Skeletal muscle cell (primary cell): ENCODE data around the gene ZNF669.
A peak's percentile ranks its signal among the peaks of the same experiment; 100 is the strongest.
"Not testable (repeated sequence)": the region's sequence is repeated elsewhere in the genome, so short reads cannot be mapped to it uniquely, and the experiment has no call there.

Source experiments
- DNase-seq: peaks from one replicate; pipeline ENCODE4 v3.0.0-alpha.2; 2010; ENCODE audit warnings: low read depth
- H3K4me3 ChIP-seq: 2 replicates; pipeline ENCODE4 v1.5.1; 2011; ENCODE audit warnings: low read depth, mild to moderate bottlenecking, control low read depth, low read length, moderate library complexity

Gene ZNF669

GRCh38 chr1:247103859-247104591, at the start of gene ZNF669:
TSS of gene ZNF669 (minus strand) at chr1:247104356. CDS start at chr1:247104199, 157 bp downstream.
- peak; percentile 85 for DNase-seq
- H3K4me3 ChIP-seq, result peak within 1 kb of the TSS; percentile 97

GRCh38 chr1:247147781-247148180, 43.6 kb upstream of the ZNF669 start:
- H3K4me3 ChIP-seq, result no peak overlapping the region
- DNase-seq, result no peak

GRCh38 chr1:247147120-247147519, 43.0 kb upstream of the ZNF669 start:
- not testable (repeated sequence) for DNase-seq, H3K4me3 ChIP-seq

GRCh38 chr1:247146671-247147070, 42.5 kb upstream of the ZNF669 start:
- no peak overlapping the region for H3K4me3 ChIP-seq
- no peak for DNase-seq

DNA sequence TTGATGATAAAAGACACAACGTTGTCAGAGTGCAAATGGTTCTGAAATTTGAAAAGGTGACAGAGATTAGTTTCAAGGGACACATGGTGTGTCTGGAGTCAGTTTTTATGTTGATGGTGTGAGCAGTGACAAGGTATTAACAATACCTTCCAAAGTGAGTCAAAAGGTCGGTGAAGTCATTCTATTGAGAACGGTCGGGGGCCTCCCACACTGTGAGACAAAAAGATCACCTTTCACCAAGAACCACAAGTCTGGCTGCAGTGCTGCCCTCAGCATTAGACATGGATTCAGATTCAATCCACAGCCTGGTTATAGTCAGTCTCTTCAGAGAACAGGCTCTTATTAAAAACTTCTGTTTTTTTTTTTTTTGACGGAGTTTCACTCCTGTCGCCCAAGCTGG, 41.1 kb upstream of the ZNF669 start:
- no peak for DNase-seq
- H3K4me3 ChIP-seq, result no peak overlapping the region

DNA sequence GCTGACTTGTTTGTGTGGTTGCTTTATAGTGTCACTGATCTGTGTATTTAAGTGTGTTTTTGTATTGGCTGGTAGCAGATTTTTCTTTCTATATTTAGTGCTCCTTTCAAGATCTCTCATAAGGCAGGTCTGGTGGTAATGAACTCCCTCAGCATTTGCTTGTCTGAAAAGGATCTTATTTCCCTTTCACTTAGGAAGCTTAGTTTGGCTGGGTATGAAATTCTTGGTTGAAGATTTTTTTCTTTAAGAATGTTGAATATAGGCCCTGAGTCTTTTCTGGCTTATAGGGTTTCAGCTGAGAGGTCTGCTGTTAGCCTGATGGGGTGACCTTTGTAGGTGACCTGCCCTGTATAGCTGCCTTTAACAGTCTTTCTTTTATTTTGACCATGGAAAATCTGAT, 35.4 kb upstream of the ZNF669 start:
- DNase-seq, H3K4me3 ChIP-seq: not testable (repeated sequence)

GRCh38 chr1:247131236-247131635, 27.1 kb upstream of the ZNF669 start:
- no peak for DNase-seq
- no peak overlapping the region for H3K4me3 ChIP-seq

DNA sequence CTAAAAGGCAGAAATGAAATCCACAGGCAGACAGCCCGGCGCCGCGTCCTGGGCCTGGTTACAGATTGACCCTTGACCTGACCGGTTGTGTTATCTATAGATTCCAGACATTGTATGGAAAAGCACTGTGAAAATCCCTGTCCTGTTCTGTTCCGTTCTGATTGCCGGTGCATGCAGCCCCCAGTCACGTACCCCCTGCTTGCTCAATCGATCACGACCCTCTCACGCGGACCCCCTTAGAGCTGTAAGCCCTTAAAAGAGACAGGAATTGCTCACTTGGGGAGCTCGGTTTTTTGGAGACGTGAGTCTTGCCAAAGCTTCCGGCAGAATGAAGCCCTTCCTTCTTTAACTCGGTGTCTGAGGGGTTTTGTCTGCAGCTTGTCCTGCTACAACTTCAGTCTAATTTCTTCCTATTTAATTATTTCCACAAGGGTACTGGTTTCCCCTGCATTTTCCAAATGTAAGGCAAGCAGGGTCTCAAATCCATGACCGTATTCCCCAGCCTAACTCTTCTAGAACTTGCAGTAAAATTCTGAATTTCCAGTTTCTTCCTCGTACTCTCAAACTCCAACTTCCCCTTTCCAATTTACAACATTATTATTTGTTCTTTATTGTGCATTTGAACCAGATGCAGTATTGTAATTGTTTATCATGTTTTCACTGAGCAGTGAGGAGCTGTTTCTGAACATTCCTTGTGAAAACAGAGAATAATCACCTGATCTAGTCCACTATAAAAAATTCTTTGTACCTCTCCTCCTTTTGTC, 23.5 kb upstream of the ZNF669 start:
- not testable (repeated sequence) for DNase-seq
- peak overlapping the region; percentile 25 for H3K4me3 ChIP-seq

GRCh38 chr1:247126601-247127000, 22.4 kb upstream of the ZNF669 start:
- DNase-seq, H3K4me3 ChIP-seq: not testable (repeated sequence)

DNA sequence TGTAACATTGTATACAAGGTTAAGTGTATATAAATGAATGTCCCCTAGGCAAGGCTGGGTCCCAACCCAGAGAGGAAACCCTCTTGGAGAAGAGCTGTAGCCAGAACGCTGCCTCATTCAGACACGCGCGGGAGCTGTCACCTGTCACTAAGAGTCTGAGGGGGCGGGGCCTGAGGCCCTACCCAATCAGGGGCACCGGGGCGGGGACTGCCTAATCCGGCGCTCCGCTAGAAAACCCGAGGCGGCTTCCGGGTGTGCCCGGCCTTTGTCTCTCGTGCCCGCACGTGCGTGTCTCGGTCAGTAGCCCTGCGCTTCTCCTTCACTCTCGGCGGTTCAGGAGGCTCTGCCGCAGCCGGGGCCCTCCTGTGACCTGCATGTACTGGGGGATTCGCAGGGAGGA, 22.0 kb upstream of the ZNF669 start:
- DNase-seq, result not testable (repeated sequence)

DNA sequence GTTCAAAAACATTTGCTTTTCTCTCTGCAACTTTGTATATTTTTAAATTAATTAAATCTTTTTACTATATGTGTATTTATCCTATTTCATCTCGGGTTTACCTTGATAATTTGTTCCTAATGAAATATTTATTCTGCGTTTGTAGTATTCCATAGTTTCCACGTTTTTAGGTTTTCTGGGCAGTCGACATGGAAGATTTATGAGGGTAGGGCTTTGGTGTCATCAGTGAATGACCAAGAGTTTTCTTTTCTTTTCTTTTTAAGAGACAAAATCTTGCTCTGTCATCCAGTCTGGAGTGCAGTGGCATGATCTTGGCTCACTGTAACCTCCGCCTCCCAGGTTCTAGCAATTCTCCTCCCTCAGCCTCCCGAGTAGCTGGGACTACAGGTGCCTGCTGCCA, 17.2 kb upstream of the ZNF669 start:
- DNase-seq, result no peak
- no peak overlapping the region for H3K4me3 ChIP-seq

More for the DNA sequence above, 22.0 kb upstream of the ZNF669 start:
- H3K4me3 ChIP-seq, result not testable (repeated sequence)

GRCh38 chr1:247120408-247120668, 16.2 kb upstream of the ZNF669 start:
- DNase-seq, H3K4me3 ChIP-seq: not testable (repeated sequence)

DNA sequence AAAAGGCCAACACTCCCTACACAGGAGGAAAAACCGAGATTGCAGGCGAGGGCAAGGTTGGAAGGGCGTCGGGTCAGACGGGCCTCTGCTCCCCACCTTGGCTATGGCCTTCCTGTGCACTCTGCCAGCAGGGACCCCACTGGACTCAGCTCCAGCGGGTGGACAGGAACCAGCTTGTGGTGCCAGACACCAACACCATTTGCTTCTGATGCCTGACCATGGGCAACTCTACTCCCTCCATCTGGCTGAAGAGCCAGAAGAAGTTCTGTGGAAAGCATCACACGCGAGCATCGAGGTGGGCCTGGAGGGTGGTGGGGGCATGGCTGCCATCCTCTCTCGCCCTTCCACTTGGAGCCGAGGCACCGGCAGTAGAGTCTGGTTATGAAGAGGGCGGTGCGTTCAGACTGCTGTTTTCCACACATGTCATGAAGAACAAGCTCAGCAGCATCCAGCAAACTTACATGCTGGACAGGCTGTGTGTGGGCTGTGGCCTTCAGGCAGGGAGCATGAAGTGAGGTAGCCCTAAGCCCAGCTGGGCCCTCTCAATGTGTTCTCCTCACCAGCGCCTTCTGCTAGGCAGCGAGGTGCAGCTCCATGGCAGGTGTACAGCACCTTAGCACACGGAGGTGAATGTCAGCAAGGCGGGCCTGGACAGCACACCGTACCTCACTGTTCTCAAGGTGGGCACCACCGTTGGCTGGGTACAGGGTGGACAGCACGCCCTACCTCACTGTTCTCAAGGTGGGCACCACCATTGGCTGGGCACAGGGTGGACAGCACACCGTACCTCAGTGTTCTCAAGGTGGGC, 15.6 kb upstream of the ZNF669 start:
- DNase-seq, result no peak
- no peak overlapping the region for H3K4me3 ChIP-seq

DNA sequence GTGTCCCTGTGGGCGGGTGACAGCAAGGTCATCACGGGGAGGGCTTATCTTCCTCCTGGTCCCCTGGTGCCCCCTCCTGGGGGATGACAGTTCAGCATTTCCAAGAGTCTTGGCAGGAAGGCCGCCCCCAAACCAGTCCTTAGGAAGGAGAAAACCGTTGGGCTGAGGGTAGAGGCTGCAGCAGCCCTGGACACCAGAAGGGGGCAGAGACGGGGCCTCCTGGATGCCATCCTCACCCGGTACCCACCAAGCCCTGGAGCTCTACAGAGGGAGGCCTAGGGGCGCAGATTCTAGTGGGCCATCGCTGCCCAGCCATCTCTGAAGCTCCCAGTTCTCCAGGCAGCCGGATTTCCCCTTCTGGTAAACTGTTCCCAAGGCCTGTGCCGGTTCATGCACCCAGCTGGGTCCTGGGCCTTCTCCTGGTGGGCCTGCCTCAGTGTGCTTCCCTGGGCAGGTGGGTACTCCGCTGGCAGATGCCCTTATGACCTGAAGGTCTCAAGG, 14.8 kb upstream of the ZNF669 start:
- H3K4me3 ChIP-seq, result no peak overlapping the region
- DNase-seq, result no peak

DNA sequence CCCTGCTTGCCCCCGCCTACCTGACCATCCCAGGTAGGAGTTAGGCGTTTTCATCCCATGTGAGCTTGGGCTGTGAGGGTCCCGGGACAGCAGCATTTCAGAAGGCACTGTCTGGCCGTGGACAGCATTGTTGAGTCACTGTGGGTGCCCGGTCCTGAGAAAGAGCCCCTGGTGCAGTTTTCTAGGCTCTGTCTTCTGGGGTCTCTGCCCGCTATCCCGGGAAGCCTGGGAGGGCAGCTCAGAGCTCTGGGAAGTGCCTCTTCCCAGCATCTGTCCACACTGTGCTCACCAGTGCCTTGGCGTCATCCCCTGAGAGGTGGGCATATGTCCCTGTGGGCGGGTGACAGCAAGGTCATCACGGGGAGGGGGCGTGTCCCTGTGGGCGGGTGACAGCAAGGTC, 11.4 kb upstream of the ZNF669 start:
- DNase-seq, result no peak
- no peak overlapping the region for H3K4me3 ChIP-seq

DNA sequence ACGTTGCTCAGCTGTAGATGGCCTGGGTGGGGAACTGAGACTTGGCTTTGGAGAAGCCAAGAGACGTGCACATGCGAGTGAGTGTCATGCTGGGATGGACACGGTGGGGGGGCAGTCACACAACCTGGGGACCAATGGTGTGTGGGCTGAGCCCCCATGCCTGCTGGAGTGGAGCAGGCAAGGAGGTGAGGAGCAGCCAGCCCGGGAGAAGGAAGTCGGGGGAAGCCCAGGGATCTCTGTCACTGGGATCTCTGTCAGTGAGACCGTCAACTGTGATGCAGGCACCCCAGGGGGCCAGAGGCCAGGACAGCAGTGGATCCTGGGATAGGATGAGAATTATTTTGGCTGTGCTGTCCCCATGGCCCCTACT, 11.0 kb upstream of the ZNF669 start:
- DNase-seq, result no peak
- H3K4me3 ChIP-seq, result no peak overlapping the region

DNA sequence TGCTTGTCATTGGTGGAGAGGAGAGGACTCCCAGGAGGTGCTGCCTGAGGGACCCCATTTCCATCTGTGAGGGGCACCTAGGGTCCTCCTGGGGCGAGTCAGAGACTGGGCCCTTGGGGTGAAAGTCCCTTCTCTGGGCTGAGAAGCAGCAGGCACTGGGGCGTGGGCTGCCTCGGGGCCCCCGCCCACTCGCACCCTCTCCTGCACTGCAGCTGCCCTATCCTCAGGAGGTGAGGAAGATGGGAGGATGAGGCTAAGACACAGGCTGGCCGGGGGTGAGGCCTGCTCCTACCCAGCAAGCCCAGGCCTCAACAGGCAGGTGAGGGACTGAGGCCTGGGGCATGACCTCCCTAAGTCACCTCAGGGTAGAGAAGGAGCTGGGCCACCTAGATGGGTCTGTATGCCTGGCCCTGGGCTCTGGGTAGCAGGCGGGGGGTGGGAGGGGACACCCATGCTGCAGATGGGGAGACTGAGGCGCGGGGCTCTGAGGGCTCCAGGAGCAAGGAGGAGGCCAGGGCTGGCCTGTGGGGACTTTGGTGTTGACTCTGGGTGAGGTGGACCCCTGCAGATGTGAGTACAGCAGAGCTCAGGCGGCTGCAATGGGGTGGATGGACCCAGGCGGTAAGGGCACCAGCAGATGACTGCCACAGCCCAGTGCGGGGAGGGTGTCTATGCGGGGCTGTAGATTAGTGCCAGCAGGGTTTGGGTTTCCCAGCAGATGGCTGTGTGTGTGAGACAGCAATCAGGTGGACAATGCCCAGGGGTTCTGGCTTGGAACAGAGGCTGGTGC, 10.4 kb upstream of the ZNF669 start:
- DNase-seq, result no peak
- H3K4me3 ChIP-seq, result no peak overlapping the region

- no peak for DNase-seq
- H3K4me3 ChIP-seq, result no peak overlapping the region
Measured at GRCh38 chr1:247113733-247114271, 9.6 kb upstream of the ZNF669 start.

DNA sequence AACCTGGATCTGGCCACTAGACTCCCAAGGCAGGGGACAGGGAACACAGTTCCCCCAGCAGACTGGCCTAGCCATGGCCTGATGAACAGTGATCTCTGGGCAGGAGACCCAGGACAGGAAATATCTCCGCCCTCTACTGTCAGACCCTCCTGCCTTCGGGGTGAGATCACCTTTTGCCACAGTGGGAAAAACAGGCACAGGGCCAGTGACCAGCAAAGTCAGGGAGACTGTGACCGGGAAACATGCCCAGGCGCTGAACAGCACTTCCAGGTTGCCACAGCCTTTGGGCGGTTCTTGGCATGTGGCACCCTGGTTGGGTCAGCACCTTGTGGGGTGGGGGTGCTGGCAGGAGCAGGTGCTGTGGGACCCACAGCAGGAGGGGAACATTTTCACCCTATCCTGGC, 8.9 kb upstream of the ZNF669 start:
- DNase-seq, result no peak
- H3K4me3 ChIP-seq, result no peak overlapping the region
